K562 (cell line): ENCODE data around the gene ETFBKMT. TPM values are rescaled to one million over a fixed set of nuclear protein-coding genes. Genes with fewer than 3 reads are reported as not detected.

Experiments
- ADNP ChIP-seq: fragments of 200-800 bp; sonication (Bioruptor generic); IDR thresholded peaks from 2 replicates; pipeline ENCODE4 v1.6.1; 2016; ENCODE audit warnings: missing genetic modification characterization, missing compliant biosample characterization
- ARID3B ChIP-seq: fragments of 250-450 bp; sonication (Bioruptor Pico); IDR thresholded peaks from 2 replicates; pipeline ENCODE4 v1.4.0; 2020; ENCODE audit warnings: borderline replicate concordance
- BCOR ChIP-seq: fragments of 450-650 bp; IDR thresholded peaks from 2 replicates; pipeline ENCODE4 v1.6.1; 2016
- BMI1 ChIP-seq: fragments of 150-350 bp; IDR thresholded peaks from 2 replicates; pipeline ENCODE4 v1.6.1; 2014; ENCODE audit warnings: low read length
- CBX5 ChIP-seq: IDR thresholded peaks from 2 replicates; pipeline ENCODE4 v1.6.1; 2014; ENCODE audit warnings: low read depth, borderline replicate concordance
- FOXK2 ChIP-seq, 2 experiments: fragments of 450-650 bp; IDR thresholded peaks in 1 of 2; conservative IDR thresholded peaks in 1 of 2; 2 replicates each; pipeline ENCODE4 v1.6.1; 2016; ENCODE audit warnings: low read depth in 2 of 2, mild to moderate bottlenecking in 1 of 2
- GATAD2B ChIP-seq: fragments of 450-650 bp; IDR thresholded peaks from 2 replicates; pipeline ENCODE4 v1.6.1; 2017; ENCODE audit warnings: mild to moderate bottlenecking, borderline replicate concordance
- HDAC3 ChIP-seq: fragments of 450-650 bp; IDR thresholded peaks from 2 replicates; pipeline ENCODE4 v1.6.1; 2018; ENCODE audit warnings: borderline replicate concordance, mild to moderate bottlenecking, moderate library complexity; ENCODE audit not compliant: partially characterized antibody
- HOXB6 ChIP-seq: fragments of 250-450 bp; sonication (Bioruptor Pico); IDR thresholded peaks from 2 replicates; pipeline ENCODE4 v1.5.1; 2022; ENCODE audit warnings: mild to moderate bottlenecking, borderline replicate concordance
- IRF9 ChIP-seq: fragments of 450-650 bp; IDR thresholded peaks from 2 replicates; pipeline ENCODE4 v1.6.1; 2016; ENCODE audit warnings: missing biosample characterization, missing genetic modification characterization
- MAFG ChIP-seq: fragments of 450-650 bp; conservative IDR thresholded peaks from 2 replicates; pipeline ENCODE4 v1.6.1; 2016; ENCODE audit warnings: missing genetic modification characterization, missing compliant biosample characterization
- NCOA6 ChIP-seq: fragments of 450-650 bp; IDR thresholded peaks from 2 replicates; pipeline ENCODE4 v1.6.1; 2017; ENCODE audit warnings: mild to moderate bottlenecking
- NEUROD1 ChIP-seq: fragments of 150-350 bp; IDR thresholded peaks from 2 replicates; pipeline ENCODE4 v1.6.1; 2014; ENCODE audit warnings: borderline replicate concordance, low read length, low read depth; ENCODE audit not compliant: partially characterized antibody
- POLR2H ChIP-seq: IDR thresholded peaks from 2 replicates; pipeline ENCODE4 v1.6.1; 2016; ENCODE audit warnings: missing genetic modification characterization, low read depth, mild to moderate bottlenecking, control low read depth, missing compliant biosample characterization, moderate library complexity
- RBM25 ChIP-seq: fragments of 200-400 bp; formaldehyde crosslinking; IDR thresholded peaks from 2 replicates; pipeline ENCODE4 v1.6.1; 2018; ENCODE audit warnings: low read length, low read depth, moderate library complexity; ENCODE audit not compliant: severe bottlenecking
- RFX1 ChIP-seq: fragments of 450-650 bp; IDR thresholded peaks from 2 replicates; pipeline ENCODE4 v1.6.1; 2016; ENCODE audit warnings: mild to moderate bottlenecking, moderate library complexity
- RREB1 ChIP-seq: fragments of 250-450 bp; sonication (Bioruptor Pico); IDR thresholded peaks from 2 replicates; pipeline ENCODE4 v1.4.0; 2020
- XRCC3 ChIP-seq: fragments of 450-650 bp; IDR thresholded peaks from 2 replicates; pipeline ENCODE4 v1.6.1; 2017; ENCODE audit warnings: mild to moderate bottlenecking, moderate library complexity
- XRCC5 ChIP-seq: fragments of 200-400 bp; formaldehyde crosslinking; IDR thresholded peaks from 2 replicates; pipeline ENCODE4 v1.6.1; 2017; ENCODE audit warnings: low read depth, mild to moderate bottlenecking, low read length
- ZNF282 ChIP-seq: sonication (generic); formaldehyde crosslinking; IDR thresholded peaks from 2 replicates; pipeline ENCODE4 v1.8.1; 2023; ENCODE audit warnings: missing genetic modification reagents
- ZNF766 ChIP-seq: fragments of 200-800 bp; sonication (Bioruptor generic); conservative IDR thresholded peaks from 2 replicates; pipeline ENCODE4 v1.6.1; 2016; ENCODE audit warnings: missing genetic modification characterization, missing compliant biosample characterization
- ZNF830 ChIP-seq: fragments of 250-450 bp; sonication (Bioruptor Pico); IDR thresholded peaks from 2 replicates; pipeline ENCODE4 v1.5.0; 2021; ENCODE audit warnings: mild to moderate bottlenecking
- polyA plus RNA-seq, 8 experiments: library from polyadenylated mRNA; depleted of rRNA in 4 of 8; stranded (reverse) in 5 of 8; unstranded in 3 of 8; fragments of >200 nt; fragmentation: Nextera tagmentation in 2 of 8; fragmentation: Illumina TruSeq in 1 of 8; extraction: Ambion mirVana in 2 of 8; extraction: Trizol in 1 of 8; gene quantifications; 2 replicates each; pipeline versions ENCODE4 v1.2.1 to v1.2.3, GENCODE V29; 2011 to 2014; ENCODE audit warnings: inconsistent platforms in 1 of 8, missing spikeins in 1 of 8
- total RNA-seq, 7 experiments: library from RNA; depleted of rRNA in 6 of 7; stranded (reverse); fragments of >200 nt in 6 of 7; fragmentation: Illumina TruSeq in 2 of 7; extraction: Trizol in 2 of 7; gene quantifications; 2 replicates each; pipeline versions ENCODE4 v1.2.1 to v1.2.3, GENCODE V29; 2011 to 2021; ENCODE audit warnings: low replicate concordance in 1 of 7

The ETFBKMT gene
- total and polyA plus RNA-seq, 9 of the 15 experiments (the other 6 are each of a cell fraction or from before 2014, with no cell fraction given): 0.18 to 1.7 (median 0.96) TPM

GRCh38 chr12:31618228-31619025, 41.1 kb upstream of the ETFBKMT start (continued):
- TF ChIP-seq MAFG (tag) (no peak; the same call in 1 of the 2 replicates), ZNF282 (CRISPR knock-in tag) (no peak), BMI1 (no peak), IRF9 (tag) (peak; percentile 95), RFX1 (no peak), HOXB6 (CRISPR knock-in tag) (no peak), NCOA6 (no peak), ZNF766 (peak; percentile 99), ARID3B (no peak), XRCC3 (no peak), BCOR (no peak), RBM25 (no peak), GATAD2B (no peak), RREB1 (CRISPR knock-in tag) (peak; percentile 97), CBX5 (no peak), XRCC5 (no peak), POLR2H (tag) (peak; percentile 84), HDAC3 (no peak), NEUROD1 (no peak), ADNP (tag) (no peak), FOXK2 (conservative IDR thresholded peaks at IDR 0.05 in 1 of 2, IDR thresholded peaks at IDR 0.05 in 1 of 2; ENCODE audit: low read depth in 2 of 2) (no peak), ZNF830 (CRISPR knock-in tag) (0 out of 2 replicates have a peak, but pooled peaks have one; percentile 58)
